DOHH2 (cell line): ENCODE measurements around the gene TBC1D2B.

Experiments
- EZH2phosphoT487 ChIP-seq: fragments of 200-600 bp; sonication (generic); IDR thresholded peaks from 2 replicates; pipeline ENCODE4 v1.6.1; 2017; ENCODE audit warnings: borderline replicate concordance, mild to moderate bottlenecking, antibody characterized with exemption, low read length, moderate library complexity, mixed read lengths
- TF ChIP-seq, protein P1 (sequence below): fragments of 200-600 bp; sonication (generic); IDR thresholded peaks from one replicate; pipeline ENCODE4 v1.5.1; 2014; ENCODE audit warnings: antibody characterized with exemption, mild to moderate bottlenecking, low read depth, low read length; ENCODE audit not compliant: poor library complexity, severe bottlenecking

GRCh38 chr15:78063970-78064385, 13.5 kb downstream of the TBC1D2B start:
- TF ChIP-seq, protein P1, sequence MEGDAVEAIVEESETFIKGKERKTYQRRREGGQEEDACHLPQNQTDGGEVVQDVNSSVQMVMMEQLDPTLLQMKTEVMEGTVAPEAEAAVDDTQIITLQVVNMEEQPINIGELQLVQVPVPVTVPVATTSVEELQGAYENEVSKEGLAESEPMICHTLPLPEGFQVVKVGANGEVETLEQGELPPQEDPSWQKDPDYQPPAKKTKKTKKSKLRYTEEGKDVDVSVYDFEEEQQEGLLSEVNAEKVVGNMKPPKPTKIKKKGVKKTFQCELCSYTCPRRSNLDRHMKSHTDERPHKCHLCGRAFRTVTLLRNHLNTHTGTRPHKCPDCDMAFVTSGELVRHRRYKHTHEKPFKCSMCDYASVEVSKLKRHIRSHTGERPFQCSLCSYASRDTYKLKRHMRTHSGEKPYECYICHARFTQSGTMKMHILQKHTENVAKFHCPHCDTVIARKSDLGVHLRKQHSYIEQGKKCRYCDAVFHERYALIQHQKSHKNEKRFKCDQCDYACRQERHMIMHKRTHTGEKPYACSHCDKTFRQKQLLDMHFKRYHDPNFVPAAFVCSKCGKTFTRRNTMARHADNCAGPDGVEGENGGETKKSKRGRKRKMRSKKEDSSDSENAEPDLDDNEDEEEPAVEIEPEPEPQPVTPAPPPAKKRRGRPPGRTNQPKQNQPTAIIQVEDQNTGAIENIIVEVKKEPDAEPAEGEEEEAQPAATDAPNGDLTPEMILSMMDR, result no peak
- no peak for TF ChIP-seq EZH2phosphoT487
